AG04450 (cell line): ENCODE measurements around the gene ROBO1. TPM values are rescaled to one million over a fixed set of nuclear protein-coding genes. Genes with fewer than 3 reads are reported as not detected.

Source experiments
- CTCF ChIA-PET: fragments of 300-600, 350-600 bp; formaldehyde crosslinking; extraction: SDS; loops from one replicate; lab custom pipeline; 2022; ENCODE audit warnings: antibody characterized with exemption, inconsistent platforms; lab: Charles Lee
- POLR2A ChIA-PET: fragments of 350-600 bp; formaldehyde crosslinking; extraction: SDS; loops from one replicate; lab custom pipeline; 2021; ENCODE audit warnings: antibody characterized with exemption, inconsistent platforms; lab: Yijun Ruan, JAX
- DNase-seq: peaks from one replicate; pipeline ENCODE4 v3.0.0-alpha.2; 2011; ENCODE audit warnings: low read depth, low spot score
- H3K27ac ChIP-seq: one replicate; pipeline ENCODE4 v1.5.1; 2012; ENCODE audit warnings: low read depth, low read length, control low read depth
- H3K27me3 ChIP-seq: one replicate; pipeline ENCODE4 v1.6.0; 2012; ENCODE audit warnings: low read length; ENCODE audit not compliant: control insufficient read depth, insufficient read depth
- H3K4me3 ChIP-seq: 2 replicates; pipeline ENCODE4 v1.5.1; 2011; ENCODE audit warnings: mild to moderate bottlenecking, low read depth, low read length, control low read depth
- H3K9me3 ChIP-seq: 2 replicates; pipeline ENCODE4 v1.5.1; 2012; ENCODE audit warnings: low read length; ENCODE audit not compliant: control insufficient read depth, insufficient read depth
- polyA plus RNA-seq: library from polyadenylated mRNA; depleted of rRNA; stranded (reverse); fragments of >200 nt; gene quantifications from 2 replicates; pipeline ENCODE4 v1.2.3, GENCODE V29; 2011
- TF ChIP-seq, protein P1 (sequence below): IDR thresholded peaks from 2 replicates; pipeline ENCODE4 v1.5.1; 2011; ENCODE audit warnings: low read depth, low read length, control low read depth, inconsistent platforms

The ROBO1 gene
- polyA plus RNA-seq, 1 experiment = 66.0 TPM

DNA sequence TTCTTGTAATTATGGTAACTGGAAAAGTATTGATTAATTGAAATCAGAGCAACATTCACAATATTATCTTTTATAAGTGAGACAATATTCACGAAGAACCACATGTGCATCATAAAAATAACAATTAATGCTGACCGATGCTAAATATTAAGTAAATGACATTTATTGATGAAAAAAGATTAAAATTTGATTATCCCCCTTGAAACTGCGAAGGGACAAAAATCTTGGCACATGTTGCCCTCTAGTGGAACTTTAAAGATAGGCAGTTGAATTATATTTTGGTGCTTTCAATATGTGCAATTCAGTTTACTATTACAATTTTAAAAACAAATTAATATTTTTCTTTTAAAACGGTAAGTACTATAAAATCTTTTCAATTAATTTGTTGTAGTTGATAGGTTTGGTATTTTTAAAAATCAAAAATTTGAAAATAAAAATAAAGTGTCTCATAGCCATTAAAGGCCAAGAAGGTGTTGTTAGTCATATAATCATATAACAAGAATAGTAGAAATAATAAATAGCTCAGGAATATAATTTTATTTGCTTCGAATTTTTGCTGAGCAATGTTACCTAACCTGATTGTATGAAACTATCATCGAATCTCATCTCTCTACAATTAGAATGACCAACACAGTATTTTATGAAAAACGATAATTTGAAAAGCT lies 270.2 kb downstream of the ROBO1 start:
- peaks cover 6% of the 10 kb centered on the region; the same call in 1 of the 2 replicates for H3K9me3 ChIP-seq
- POLR2A ChIA-PET = no interaction called here
- no peak overlapping the region for H3K27ac ChIP-seq
- CTCF ChIA-PET = interaction anchor here (0.8 to 1.1 kb wide), 5 partner anchors 9 to 1608 kb away, joined by 3 to 6 read pairs (median 3); no protein-coding TSS in a partner anchor
- no peaks in the 10 kb centered on the region for H3K27me3 ChIP-seq
- H3K4me3 ChIP-seq = no peak overlapping the region
- TF ChIP-seq, protein P1, sequence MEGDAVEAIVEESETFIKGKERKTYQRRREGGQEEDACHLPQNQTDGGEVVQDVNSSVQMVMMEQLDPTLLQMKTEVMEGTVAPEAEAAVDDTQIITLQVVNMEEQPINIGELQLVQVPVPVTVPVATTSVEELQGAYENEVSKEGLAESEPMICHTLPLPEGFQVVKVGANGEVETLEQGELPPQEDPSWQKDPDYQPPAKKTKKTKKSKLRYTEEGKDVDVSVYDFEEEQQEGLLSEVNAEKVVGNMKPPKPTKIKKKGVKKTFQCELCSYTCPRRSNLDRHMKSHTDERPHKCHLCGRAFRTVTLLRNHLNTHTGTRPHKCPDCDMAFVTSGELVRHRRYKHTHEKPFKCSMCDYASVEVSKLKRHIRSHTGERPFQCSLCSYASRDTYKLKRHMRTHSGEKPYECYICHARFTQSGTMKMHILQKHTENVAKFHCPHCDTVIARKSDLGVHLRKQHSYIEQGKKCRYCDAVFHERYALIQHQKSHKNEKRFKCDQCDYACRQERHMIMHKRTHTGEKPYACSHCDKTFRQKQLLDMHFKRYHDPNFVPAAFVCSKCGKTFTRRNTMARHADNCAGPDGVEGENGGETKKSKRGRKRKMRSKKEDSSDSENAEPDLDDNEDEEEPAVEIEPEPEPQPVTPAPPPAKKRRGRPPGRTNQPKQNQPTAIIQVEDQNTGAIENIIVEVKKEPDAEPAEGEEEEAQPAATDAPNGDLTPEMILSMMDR = peak; percentile 76
- DNase-seq = no peak

DNA sequence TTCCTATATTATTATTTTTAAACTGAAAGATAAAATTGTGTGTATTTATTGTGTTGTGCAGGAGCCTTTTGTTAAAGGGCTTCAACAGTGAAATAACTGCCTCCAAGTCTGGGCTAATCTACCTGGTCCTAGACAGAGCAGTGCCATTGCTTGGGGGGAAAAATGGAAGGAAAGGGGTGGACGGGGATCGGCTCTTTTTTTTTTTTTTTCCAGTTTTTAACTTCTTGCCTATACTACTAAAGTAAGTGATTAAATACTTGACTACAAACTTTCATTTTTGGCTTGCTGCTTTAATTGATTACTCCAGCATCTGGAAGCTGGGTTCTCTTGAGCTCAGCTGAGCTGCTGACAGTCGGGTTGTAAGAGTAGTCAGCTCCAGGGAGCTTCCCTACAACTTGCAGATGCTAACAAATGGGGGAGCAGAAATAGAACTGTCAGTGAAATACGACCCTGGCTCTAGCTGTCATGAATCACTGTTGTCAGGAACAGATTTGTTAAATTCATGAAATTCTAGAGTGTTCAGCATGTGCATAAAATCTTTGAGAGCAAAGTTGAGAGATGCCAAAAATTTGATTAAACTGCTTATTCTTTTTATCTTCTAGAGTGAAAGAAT lies 276.7 kb downstream of the ROBO1 start:
- ChIA-PET CTCF (interaction anchor here (0.5 to 0.7 kb wide), 3 partner anchors 13 to 828 kb away, joined by 4 to 8 read pairs (median 4); no protein-coding TSS in a partner anchor), POLR2A (no interaction called here)
- Histone ChIP-seq H3K4me3 (no peak overlapping the region), H3K9me3 (no peaks in the 10 kb centered on the region), H3K27me3 (no peaks in the 10 kb centered on the region), H3K27ac (no peak overlapping the region)
- TF ChIP-seq, protein P1 = no peak
- DNase-seq = no peak

DNA sequence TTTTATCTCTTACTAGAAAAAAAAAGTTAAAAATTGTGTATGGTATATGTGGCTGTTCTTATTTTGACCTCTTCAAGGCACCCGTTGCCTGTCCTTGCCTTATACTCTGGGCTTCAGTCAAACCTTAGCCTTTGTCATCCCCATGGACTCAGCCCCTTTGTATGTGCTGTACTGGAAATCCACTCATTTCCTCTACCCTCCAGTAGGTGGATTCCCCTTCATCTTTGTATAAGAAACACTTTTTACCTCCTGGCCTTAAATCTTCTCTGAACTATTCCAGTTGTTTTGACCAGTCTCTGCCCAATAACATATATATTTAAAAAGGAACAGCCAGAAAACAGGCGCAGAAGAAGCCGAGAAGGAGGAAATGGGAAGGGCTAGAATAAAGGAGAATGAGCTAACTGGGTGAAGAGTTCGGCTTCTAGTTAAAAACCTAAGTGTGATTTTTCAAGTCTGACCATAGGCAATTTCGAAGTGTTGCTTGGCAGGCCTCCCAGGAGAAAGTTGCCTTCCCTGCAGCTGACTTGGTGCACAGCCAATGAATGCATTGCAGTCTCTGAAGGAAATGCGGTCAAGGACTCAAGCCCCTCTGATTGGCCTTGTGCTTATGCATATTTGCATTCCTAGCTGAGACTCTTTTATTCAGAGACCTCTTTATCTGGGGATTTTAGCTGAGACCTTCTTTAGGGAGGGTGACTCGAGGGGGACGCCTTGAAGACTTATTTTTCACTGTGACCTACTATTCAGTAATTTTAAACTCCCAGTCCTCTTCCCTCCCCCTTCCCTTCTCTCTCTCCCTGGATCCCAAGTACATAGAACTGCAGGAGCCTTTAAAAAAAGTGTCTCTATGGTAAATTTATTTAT lies 277.4 kb downstream of the ROBO1 start:
- Histone ChIP-seq H3K27ac (no peak overlapping the region), H3K4me3 (no peak overlapping the region), H3K9me3 (no peaks in the 10 kb centered on the region), H3K27me3 (no peaks in the 10 kb centered on the region)
- TF ChIP-seq, protein P1 = 0 out of 2 replicates have a peak, but pooled peaks have one; percentile 23
- ChIA-PET POLR2A (no interaction called here), CTCF (interaction anchor here (0.5 kb wide), 1 partner anchor 827 kb away, joined by 4 read pairs; no protein-coding TSS in a partner anchor)
- peak; percentile 20 for DNase-seq

DNA sequence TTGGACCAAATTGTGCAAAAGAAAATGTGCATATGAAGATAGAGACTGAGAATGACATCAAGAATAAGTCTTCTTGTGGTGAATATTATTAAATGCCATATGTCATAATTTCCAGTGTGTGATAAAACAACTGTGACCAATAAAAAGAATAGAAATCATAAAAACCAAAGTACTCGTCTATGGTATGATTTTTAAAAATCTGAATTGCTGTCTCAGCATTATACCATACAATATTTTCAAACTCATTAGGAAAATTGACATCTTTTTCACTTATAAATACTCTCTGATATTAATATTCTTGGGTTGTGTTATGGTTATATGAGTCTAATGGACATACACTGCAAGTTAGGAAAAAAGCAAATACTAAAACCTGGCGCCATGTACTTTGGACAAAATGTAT lies 279.4 kb downstream of the ROBO1 start:
- Histone ChIP-seq H3K9me3 (no peaks in the 10 kb centered on the region), H3K27me3 (no peaks in the 10 kb centered on the region), H3K4me3 (no peak overlapping the region), H3K27ac (no peak overlapping the region)
- ChIA-PET CTCF (no interaction called here), POLR2A (no interaction called here)
- DNase-seq = no peak
- TF ChIP-seq, protein P1 = no peak
